Upper lobe of right lung (tissue), 1 donor: ENCODE data around the gene RAB20. TPM values are rescaled to one million over a fixed set of nuclear protein-coding genes. Genes with fewer than 3 reads are reported as not detected.
A peak's percentile ranks its signal among the peaks of the same experiment; 100 is the strongest.

Source experiments
- ATAC-seq: fragments of 200-7000 bp; cut with Tn5 transposase; one replicate; pipeline ENCODE4 v1.9.1; 2020; ENCODE audit warnings: mild to moderate bottlenecking, moderate library complexity
- DNase-seq: peaks from one replicate; pipeline ENCODE4 v3.0.0-alpha.2; 2020
- H3K27ac ChIP-seq: fragments of 200-600 bp; one replicate; pipeline ENCODE4 v1.8.0; 2022
- H3K27me3 ChIP-seq: fragments of 200-600 bp; one replicate; pipeline ENCODE4 v1.8.0; 2022; ENCODE audit warnings: mild to moderate bottlenecking
- H3K36me3 ChIP-seq: fragments of 200-600 bp; one replicate; pipeline ENCODE4 v1.8.0; 2022
- H3K4me1 ChIP-seq: fragments of 200-600 bp; one replicate; pipeline ENCODE4 v1.8.0; 2022
- H3K4me3 ChIP-seq: fragments of 200-600 bp; one replicate; pipeline ENCODE4 v1.8.0; 2022; ENCODE audit warnings: mild to moderate bottlenecking
- H3K9me3 ChIP-seq: fragments of 200-600 bp; one replicate; pipeline ENCODE4 v1.8.0; 2022
- CTCF ChIP-seq: fragments of 200-600 bp; IDR thresholded peaks from one replicate; pipeline ENCODE4 v1.8.0; 2022; ENCODE audit warnings: antibody characterized with exemption
- intact Hi-C: fragments of 100-400 bp; cut with DNase I; formaldehyde crosslinking; loops from one replicate; pipeline ENCODE4 v1.11.0; 2022
- total RNA-seq: library from RNA; stranded (reverse); fragmentation: NEBNext Ultra II Directional; extraction: Animal tissue kit (Norgen Biotek cat#: 25700); gene quantifications from one replicate; pipeline ENCODE4 v1.2.1, GENCODE V29; 2021
- donor health status: DM: no; HTN: yes; CAD: no; lungs with severe emphysema.

Gene RAB20
- total RNA-seq, 1 donor from 2014 or later: 52.4 TPM

GRCh38 chr13:110578363-110578762 is 16.8 kb upstream of the RAB20 start:
- intact Hi-C loops: no loop called here
- ATAC-seq: no peak
- Histone ChIP-seq H3K36me3 (no peaks in the 10 kb centered on the region), H3K4me1 (peaks cover 5% of the 10 kb centered on the region), H3K9me3 (no peaks in the 10 kb centered on the region), H3K27ac (no peak overlapping the region), H3K4me3 (no peak overlapping the region), H3K27me3 (no peaks in the 10 kb centered on the region)
- peak; percentile 47 for DNase-seq
- no peak for TF ChIP-seq CTCF

- H3K36me3 ChIP-seq: no peaks in the 10 kb centered on the region
- H3K27me3 ChIP-seq: peaks cover 7% of the 10 kb centered on the region
- TF ChIP-seq CTCF: no peak
- no peak for ATAC-seq
- peak; percentile 0 for DNase-seq
- no peak overlapping the region for H3K27ac ChIP-seq
- intact Hi-C loops: no loop called here
- peaks cover 5% of the 10 kb centered on the region for H3K4me1 ChIP-seq
- no peak overlapping the region for H3K4me3 ChIP-seq
- no peaks in the 10 kb centered on the region for H3K9me3 ChIP-seq
Observed at GRCh38 chr13:110576736-110577476, 15.4 kb upstream of the RAB20 start.

GRCh38 chr13:110576070-110576394 is 14.5 kb upstream of the RAB20 start:
- Histone ChIP-seq H3K27ac (no peak overlapping the region), H3K36me3 (no peaks in the 10 kb centered on the region)

GRCh38 chr13:110575322-110576069 is 14.0 kb upstream of the RAB20 start:
- Histone ChIP-seq H3K4me1 (peaks cover 5% of the 10 kb centered on the region), H3K27me3 (peaks cover 7% of the 10 kb centered on the region), H3K4me3 (no peak overlapping the region), H3K27ac (no peak overlapping the region), H3K9me3 (no peaks in the 10 kb centered on the region), H3K36me3 (no peaks in the 10 kb centered on the region)
- DNase-seq (peak; percentile 63), ATAC-seq (peak; percentile 73)
- no peak for TF ChIP-seq CTCF
- intact Hi-C loops: no loop called here

More at GRCh38 chr13:110576070-110576394, 14.5 kb upstream of the RAB20 start:
- no peaks in the 10 kb centered on the region for H3K9me3 ChIP-seq
- H3K4me3 ChIP-seq: no peak overlapping the region
- intact Hi-C loops: no loop called here
- H3K4me1 ChIP-seq: peaks cover 5% of the 10 kb centered on the region
- DNase-seq (no peak), ATAC-seq (no peak)
- no peak for TF ChIP-seq CTCF
- peaks cover 7% of the 10 kb centered on the region for H3K27me3 ChIP-seq

- H3K4me1 ChIP-seq: peaks cover 5% of the 10 kb centered on the region
- ATAC-seq (no peak), DNase-seq (peak; percentile 18)
- no peak for TF ChIP-seq CTCF
- intact Hi-C loops: no loop called here
- H3K27me3 ChIP-seq: peaks cover 7% of the 10 kb centered on the region
- no peaks in the 10 kb centered on the region for H3K9me3 ChIP-seq
- no peak overlapping the region for H3K27ac ChIP-seq
- H3K36me3 ChIP-seq: no peaks in the 10 kb centered on the region
- H3K4me3 ChIP-seq: no peak overlapping the region
Observed at GRCh38 chr13:110574161-110574560, 12.6 kb upstream of the RAB20 start.
